Ramos (cell line): Measurements from ENCODE around the gene PPT2.
"Not testable (repeated sequence)": the region's sequence is repeated elsewhere in the genome, so short reads cannot be mapped to it uniquely, and the experiment has no call there.

Experiments
- in situ Hi-C: fragments of 300-500 bp; cut with MboI; formaldehyde crosslinking; loops from one replicate; pipeline ENCODE4 v1.14.3; 2022; ENCODE audit warnings: low sequenced_read_pairs; ENCODE audit not compliant: unreplicated experiment

The PPT2 gene

GRCh38 chr6:32200711-32201475 lies 47.0 kb downstream of the PPT2 start:
- in situ Hi-C loops: no loop called here

GRCh38 chr6:32202186-32202585 lies 48.2 kb downstream of the PPT2 start:
- in situ Hi-C loops: no loop called here

- in situ Hi-C loops: no loop called here
Measured at GRCh38 chr6:32203426-32204267, 49.7 kb downstream of the PPT2 start.

DNA sequence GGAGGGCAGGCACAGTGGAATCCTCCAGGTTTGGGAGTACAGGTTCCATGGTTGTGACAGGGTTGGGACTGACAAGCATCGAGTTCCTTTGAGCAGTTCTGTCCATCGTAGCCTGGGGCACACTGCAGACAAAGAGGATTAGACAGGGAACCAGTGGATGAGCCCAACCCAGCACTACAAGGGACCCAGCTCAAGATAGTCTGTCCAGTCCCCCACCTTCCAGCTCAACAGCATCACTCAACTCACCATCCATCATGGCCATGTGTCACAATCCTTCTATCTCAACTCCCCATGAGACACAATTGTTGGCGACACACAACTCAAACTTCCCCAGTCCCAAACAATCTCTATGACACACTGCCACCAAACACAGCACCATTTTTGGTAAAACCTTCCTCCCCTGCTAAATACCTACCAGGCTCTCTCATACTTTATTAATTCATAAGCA lies 50.4 kb downstream of the PPT2 start:
- in situ Hi-C loops: no loop called here

DNA sequence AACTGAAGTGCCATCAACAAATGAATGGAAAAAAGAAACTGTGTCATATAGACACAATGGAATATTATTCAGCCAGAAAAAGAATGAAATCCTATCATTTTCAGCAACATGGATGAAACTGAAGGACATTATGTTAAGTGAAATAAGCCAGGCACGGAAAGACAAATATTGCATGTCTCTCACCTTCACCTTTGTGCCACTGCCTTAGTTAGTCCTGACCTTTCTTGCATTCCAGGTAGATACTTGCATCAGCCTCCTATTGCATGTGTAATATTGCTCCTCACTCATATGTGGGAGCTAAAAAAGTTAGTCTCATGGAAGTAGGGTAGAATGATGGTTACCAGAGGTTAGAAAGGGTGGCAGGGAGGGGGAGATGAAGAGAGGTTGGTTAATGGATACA lies 55.1 kb downstream of the PPT2 start:
- in situ Hi-C loops: no loop called here

- in situ Hi-C loops: no loop called here
Measured at GRCh38 chr6:32210191-32210601, 56.3 kb downstream of the PPT2 start.

- in situ Hi-C loops: not testable (repeated sequence)
Measured at GRCh38 chr6:32211432-32211831, 57.5 kb downstream of the PPT2 start.

DNA sequence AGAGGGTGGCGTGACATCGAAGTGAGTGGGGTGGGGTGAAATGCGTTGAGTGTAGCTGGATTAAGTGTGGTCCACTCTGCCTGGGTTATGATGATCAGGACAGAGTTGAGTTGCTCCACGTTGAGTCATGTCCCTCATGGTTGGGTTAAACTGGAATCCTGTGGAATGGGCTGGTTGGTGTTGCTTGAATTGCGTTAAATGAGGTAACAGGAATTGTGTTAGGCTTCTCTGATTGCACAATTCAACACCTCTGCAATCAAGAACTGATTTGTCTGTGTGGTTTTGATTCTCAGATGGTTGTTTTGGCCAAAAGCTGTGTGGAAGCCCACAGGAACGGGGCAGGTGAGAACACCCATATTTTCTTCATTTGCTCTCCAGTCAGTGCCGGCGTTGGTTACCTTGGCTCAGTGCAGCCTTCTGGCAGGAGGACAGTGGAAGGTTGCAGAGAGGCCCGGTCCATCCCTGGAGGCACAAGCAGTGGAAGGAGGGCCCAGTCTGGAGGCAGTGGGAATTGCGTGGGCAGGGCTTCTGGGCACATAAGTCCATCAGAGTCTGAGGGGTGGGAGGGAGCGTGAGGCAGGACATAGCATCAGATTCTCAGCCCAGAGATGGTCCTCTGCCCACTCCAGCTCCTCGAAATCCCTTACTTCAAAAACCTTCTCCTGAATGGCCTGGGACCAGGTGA lies 58.3 kb downstream of the PPT2 start:
- in situ Hi-C loops: no loop called here
